HepG2 (cell line): Measurements from ENCODE around the gene DNAJA2. TPM values are rescaled to one million over a fixed set of nuclear protein-coding genes. Genes with fewer than 3 reads are reported as not detected.

Experiments used
- DNMT3B ChIP-seq: conservative IDR thresholded peaks from 2 replicates; pipeline ENCODE4 v1.6.1; 2016; ENCODE audit warnings: missing biosample characterization, control low read depth
- GMEB1 ChIP-seq: sonication (generic); formaldehyde crosslinking; IDR thresholded peaks from 2 replicates; pipeline ENCODE4 v1.5.1; 2020; ENCODE audit warnings: missing genetic modification reagents, mild to moderate bottlenecking, borderline replicate concordance
- LCORL ChIP-seq, 2 experiments: fragments of 450-650 bp in 1 of 2; sonication (generic) in 1 of 2; formaldehyde crosslinking in 1 of 2; IDR thresholded peaks; 2 replicates each; pipeline versions ENCODE4 v1.5.0 to v1.6.1; 2017 to 2020; ENCODE audit warnings: antibody characterized with exemption in 1 of 2, missing genetic modification reagents in 1 of 2
- NFYC ChIP-seq: IDR thresholded peaks from 2 replicates; pipeline ENCODE4 v1.6.1; 2016; ENCODE audit warnings: missing genetic modification reagents, missing compliant biosample characterization
- NONO ChIP-seq, 2 experiments: fragments of 450-650 bp in 1 of 2; sonication (generic) in 1 of 2; formaldehyde crosslinking in 1 of 2; IDR thresholded peaks in 1 of 2; conservative IDR thresholded peaks in 1 of 2; 2 replicates each; pipeline versions ENCODE4 v1.6.1 to v1.8.0; 2017 to 2022; ENCODE audit warnings: mild to moderate bottlenecking in 1 of 2, missing genetic modification reagents in 1 of 2, moderate library complexity in 1 of 2
- PHF5A ChIP-seq: IDR thresholded peaks from one replicate; pipeline ENCODE4 v1.6.1; 2018; ENCODE audit warnings: low read depth, missing genetic modification reagents; ENCODE audit not compliant: unreplicated experiment
- SCMH1 ChIP-seq: sonication (generic); formaldehyde crosslinking; IDR thresholded peaks from 2 replicates; pipeline ENCODE4 v1.9.0; 2021; ENCODE audit warnings: missing genetic modification reagents, mild to moderate bottlenecking, borderline replicate concordance
- THAP11 ChIP-seq: IDR thresholded peaks from 2 replicates; pipeline ENCODE4 v1.6.1; 2016; ENCODE audit warnings: missing biosample characterization, missing genetic modification reagents
- ZC3H13 ChIP-seq: sonication (generic); formaldehyde crosslinking; IDR thresholded peaks from 2 replicates; pipeline ENCODE4 v1.8.1; 2023; ENCODE audit warnings: mild to moderate bottlenecking, missing genetic modification reagents, moderate library complexity
- ZNF337 ChIP-seq: sonication (generic); formaldehyde crosslinking; IDR thresholded peaks from 2 replicates; pipeline ENCODE4 v1.5.1; 2020; ENCODE audit warnings: missing genetic modification reagents, low read depth, mild to moderate bottlenecking, borderline replicate concordance
- polyA plus RNA-seq, 8 experiments: library from polyadenylated mRNA; depleted of rRNA in 3 of 8; stranded (reverse) in 7 of 8; unstranded in 1 of 8; fragments of >200 nt; fragmentation: Illumina TruSeq in 4 of 8; extraction: Trizol in 4 of 8; gene quantifications; 2 replicates each; pipeline versions ENCODE4 v1.2.1 to v1.2.3, GENCODE V29; 2011 to 2016; ENCODE audit warnings: low read depth in 4 of 8, missing spikeins in 1 of 8, mixed read lengths in 1 of 8; ENCODE audit not compliant: insufficient read depth in 1 of 8
- total RNA-seq, 5 experiments: library from RNA; depleted of rRNA; stranded (reverse); fragments of >200 nt; fragmentation: Illumina TruSeq; extraction: Trizol; gene quantifications; 2 replicates each; pipeline ENCODE4 v1.2.3, GENCODE V29; 2016; ENCODE audit warnings: low read depth in 1 of 5
- TF ChIP-seq, protein P1 (sequence below): sonication (generic); formaldehyde crosslinking; IDR thresholded peaks from 2 replicates; pipeline ENCODE4 v1.5.1; 2020; ENCODE audit warnings: mild to moderate bottlenecking, missing genetic modification reagents, moderate library complexity
- TF ChIP-seq, protein P2 (sequence below), 2 experiments: fragments of 450-650 bp in 1 of 2; sonication (generic) in 1 of 2; formaldehyde crosslinking; IDR thresholded peaks; 2 replicates each; pipeline versions ENCODE4 v1.5.0 to v1.8.0; 2020 to 2022; ENCODE audit warnings: mild to moderate bottlenecking in 1 of 2, missing genetic modification reagents in 1 of 2

Gene DNAJA2
- total and polyA plus RNA-seq, 2 of the 13 experiments (the other 11 are each of a cell fraction or from before 2014, with no cell fraction given): 25.4 to 176 TPM

DNA sequence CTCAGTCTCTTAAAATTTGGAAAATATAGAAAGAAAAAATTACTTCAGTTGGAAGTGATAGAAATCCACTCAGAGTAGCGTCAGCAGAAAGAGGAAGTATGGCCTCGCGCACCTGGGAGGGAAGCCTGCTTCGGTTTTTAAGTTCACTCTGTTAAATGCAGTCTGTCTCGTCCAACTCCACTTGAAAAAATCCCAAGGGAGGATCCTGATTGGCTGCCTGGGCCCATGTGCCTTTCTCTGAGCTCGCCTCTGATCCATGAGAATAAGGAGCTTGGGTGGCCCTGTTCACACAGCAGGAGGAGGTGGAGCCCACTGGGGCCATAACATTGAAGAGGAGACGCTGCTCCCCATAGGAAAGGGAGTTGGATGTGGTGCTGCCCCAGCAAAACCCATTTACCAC, 40.7 kb downstream of the DNAJA2 start (continued):
- TF ChIP-seq, protein P1, sequence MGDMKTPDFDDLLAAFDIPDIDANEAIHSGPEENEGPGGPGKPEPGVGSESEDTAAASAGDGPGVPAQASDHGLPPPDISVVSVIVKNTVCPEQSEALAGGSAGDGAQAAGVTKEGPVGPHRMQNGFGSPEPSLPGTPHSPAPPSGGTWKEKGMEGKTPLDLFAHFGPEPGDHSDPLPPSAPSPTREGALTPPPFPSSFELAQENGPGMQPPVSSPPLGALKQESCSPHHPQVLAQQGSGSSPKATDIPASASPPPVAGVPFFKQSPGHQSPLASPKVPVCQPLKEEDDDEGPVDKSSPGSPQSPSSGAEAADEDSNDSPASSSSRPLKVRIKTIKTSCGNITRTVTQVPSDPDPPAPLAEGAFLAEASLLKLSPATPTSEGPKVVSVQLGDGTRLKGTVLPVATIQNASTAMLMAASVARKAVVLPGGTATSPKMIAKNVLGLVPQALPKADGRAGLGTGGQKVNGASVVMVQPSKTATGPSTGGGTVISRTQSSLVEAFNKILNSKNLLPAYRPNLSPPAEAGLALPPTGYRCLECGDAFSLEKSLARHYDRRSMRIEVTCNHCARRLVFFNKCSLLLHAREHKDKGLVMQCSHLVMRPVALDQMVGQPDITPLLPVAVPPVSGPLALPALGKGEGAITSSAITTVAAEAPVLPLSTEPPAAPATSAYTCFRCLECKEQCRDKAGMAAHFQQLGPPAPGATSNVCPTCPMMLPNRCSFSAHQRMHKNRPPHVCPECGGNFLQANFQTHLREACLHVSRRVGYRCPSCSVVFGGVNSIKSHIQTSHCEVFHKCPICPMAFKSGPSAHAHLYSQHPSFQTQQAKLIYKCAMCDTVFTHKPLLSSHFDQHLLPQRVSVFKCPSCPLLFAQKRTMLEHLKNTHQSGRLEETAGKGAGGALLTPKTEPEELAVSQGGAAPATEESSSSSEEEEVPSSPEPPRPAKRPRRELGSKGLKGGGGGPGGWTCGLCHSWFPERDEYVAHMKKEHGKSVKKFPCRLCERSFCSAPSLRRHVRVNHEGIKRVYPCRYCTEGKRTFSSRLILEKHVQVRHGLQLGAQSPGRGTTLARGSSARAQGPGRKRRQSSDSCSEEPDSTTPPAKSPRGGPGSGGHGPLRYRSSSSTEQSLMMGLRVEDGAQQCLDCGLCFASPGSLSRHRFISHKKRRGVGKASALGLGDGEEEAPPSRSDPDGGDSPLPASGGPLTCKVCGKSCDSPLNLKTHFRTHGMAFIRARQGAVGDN (CRISPR knock-in tag): peak; percentile 8; the same call in 1 of the 2 replicates
- TF ChIP-seq LCORL (IDR thresholded peaks at IDR 0.05): no peak
- TF ChIP-seq LCORL (CRISPR knock-in tag; IDR thresholded peaks at IDR 0.05): no peak
- TF ChIP-seq SCMH1 (CRISPR knock-in tag): no peak
- no peak for TF ChIP-seq DNMT3B (CRISPR knock-in tag)
- TF ChIP-seq GMEB1 (CRISPR knock-in tag): 0 out of 2 replicates have a peak, but pooled peaks have one; percentile 24
- TF ChIP-seq, protein P2, sequence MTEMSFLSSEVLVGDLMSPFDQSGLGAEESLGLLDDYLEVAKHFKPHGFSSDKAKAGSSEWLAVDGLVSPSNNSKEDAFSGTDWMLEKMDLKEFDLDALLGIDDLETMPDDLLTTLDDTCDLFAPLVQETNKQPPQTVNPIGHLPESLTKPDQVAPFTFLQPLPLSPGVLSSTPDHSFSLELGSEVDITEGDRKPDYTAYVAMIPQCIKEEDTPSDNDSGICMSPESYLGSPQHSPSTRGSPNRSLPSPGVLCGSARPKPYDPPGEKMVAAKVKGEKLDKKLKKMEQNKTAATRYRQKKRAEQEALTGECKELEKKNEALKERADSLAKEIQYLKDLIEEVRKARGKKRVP (CRISPR knock-in tag; IDR thresholded peaks at IDR 0.05): no peak
- TF ChIP-seq NONO (IDR thresholded peaks at IDR 0.05): no peak
- TF ChIP-seq NONO (CRISPR knock-in tag; conservative IDR thresholded peaks at IDR 0.05): peak; percentile 51; the same call in 1 of the 2 replicates
- TF ChIP-seq NFYC (CRISPR knock-in tag): peak; percentile 65
- no peak for TF ChIP-seq THAP11 (CRISPR knock-in tag)
- 0 out of 2 replicates have a peak, but pooled peaks have one; percentile 88 for TF ChIP-seq ZC3H13 (CRISPR knock-in tag)
- no peak for TF ChIP-seq ZNF337 (CRISPR knock-in tag)
- TF ChIP-seq PHF5A: no peak
